GM19240 (cell line): ENCODE data around the gene LAD1.

Source experiments
- DNase-seq: peaks from one replicate; pipeline ENCODE4 v3.0.0; 2011; ENCODE audit warnings: low spot score; ENCODE audit not compliant: insufficient read length

The LAD1 gene

DNA sequence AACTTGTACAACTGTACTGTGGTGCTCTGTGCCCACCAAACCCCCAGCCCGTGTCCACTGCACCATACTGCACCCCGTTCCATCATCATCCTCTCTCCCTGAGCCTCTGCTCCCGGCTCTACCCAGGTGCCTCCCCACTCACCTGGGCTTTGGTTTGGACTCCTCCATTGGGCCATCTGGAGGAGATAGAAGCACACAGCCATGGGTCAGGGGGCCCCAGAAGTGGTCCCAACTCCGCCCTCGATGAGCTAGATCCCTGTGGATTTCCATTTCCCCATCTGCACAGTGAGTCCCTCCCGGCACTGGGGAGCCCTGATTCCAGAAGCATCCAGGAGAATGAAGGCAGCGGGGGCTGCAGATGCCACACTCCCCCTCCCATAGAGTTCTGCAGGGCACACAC, 32.4 kb downstream of the LAD1 start:
- DNase-seq: no peak

DNA sequence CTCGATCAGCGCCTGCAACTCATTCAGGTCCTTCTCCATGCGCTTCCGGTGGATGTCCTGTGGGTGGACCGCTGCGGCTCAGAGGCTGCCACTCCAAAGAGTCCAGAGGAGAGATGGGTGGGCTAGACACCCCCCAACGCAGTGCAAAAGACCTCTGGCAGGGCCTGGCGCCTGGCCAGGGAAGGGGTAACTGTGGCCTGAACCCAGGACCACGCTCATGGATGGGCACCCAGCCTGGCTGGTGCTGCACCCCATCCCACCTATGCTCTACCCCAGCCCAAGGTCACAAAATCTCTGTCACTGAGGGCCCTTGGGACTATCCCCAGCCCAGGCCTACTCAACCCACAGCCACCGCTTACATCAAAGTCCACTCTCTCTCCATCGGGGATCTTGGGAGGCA, 33.9 kb downstream of the LAD1 start:
- DNase-seq: no peak

DNA sequence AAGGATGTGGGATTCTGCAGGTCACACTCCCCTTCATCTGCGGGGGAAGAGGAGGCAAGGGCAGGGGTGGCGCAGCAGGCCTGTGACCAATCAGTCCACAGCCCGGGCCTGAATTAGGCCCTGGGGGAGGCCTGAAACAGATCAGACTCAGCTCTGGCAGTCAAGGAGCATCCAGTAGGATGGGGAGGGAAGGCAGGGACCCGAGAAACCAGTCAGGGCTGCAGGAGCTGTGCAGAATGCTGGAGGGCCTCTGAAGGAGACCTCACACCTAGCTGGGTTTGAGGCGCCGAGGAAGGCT, 34.4 kb downstream of the LAD1 start:
- no peak for DNase-seq

- no peak for DNase-seq
Measured at GRCh38 chr1:201363467-201363866, 35.7 kb downstream of the LAD1 start.

- DNase-seq: no peak
Measured at GRCh38 chr1:201362906-201363305, 36.2 kb downstream of the LAD1 start.

- DNase-seq: peak; percentile 77
Measured at GRCh38 chr1:201361652-201362504, 37.2 kb downstream of the LAD1 start.

DNA sequence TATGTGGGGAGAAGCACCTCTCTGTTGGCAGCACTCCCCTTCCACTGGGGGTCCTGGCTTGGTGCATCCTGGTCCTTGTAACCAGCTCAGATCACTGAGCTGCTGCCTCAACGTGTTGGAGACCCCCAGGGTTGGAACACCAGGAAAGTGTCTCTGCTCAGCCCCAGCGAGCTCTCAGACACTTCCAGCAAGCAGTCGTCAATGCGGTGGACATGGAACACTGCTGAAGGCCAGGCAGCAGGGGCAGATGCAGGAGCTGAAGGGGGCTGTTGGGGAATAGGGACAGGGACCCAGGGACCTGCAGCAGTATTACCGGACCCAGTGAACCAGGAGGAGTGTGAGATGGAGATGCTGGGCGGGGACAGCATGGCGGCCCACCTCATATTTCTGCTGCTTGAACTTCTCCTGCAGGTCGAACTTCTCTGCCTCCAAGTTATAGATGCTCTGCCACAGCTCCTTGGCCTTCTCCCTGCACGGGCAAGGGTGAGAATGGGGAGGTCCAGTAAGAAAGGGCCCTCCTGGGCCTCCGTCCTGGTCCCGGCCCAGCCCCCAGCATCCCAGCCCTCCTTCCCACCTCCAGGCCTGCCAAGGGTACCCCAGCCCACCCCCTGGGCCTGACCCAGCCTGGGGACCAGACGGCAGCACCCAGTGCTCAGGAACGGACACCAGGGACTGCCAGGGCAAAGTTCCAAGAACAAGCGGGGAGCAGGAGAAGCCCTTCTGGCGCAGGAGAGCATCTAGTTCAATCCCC, 38.0 kb downstream of the LAD1 start:
- no peak for DNase-seq

GRCh38 chr1:201360486-201360885, 38.6 kb downstream of the LAD1 start:
- no peak for DNase-seq

DNA sequence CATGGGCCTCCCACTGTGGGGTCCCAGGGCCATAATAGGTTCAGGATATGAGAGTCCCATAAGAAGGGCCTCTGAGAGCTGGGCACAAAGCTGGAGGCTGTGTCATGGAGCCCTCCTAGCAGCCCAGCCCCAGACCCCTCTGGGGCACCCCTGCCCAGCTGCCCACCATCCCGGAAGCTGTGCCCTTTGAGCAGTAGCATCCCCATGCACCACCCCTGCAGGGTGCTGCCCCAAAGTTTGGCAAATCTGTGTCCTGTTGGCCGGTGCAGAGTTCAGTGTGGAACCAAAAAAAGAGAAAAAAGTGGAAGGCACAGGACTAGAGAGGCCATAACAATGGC, 39.3 kb downstream of the LAD1 start:
- no peak for DNase-seq

DNA sequence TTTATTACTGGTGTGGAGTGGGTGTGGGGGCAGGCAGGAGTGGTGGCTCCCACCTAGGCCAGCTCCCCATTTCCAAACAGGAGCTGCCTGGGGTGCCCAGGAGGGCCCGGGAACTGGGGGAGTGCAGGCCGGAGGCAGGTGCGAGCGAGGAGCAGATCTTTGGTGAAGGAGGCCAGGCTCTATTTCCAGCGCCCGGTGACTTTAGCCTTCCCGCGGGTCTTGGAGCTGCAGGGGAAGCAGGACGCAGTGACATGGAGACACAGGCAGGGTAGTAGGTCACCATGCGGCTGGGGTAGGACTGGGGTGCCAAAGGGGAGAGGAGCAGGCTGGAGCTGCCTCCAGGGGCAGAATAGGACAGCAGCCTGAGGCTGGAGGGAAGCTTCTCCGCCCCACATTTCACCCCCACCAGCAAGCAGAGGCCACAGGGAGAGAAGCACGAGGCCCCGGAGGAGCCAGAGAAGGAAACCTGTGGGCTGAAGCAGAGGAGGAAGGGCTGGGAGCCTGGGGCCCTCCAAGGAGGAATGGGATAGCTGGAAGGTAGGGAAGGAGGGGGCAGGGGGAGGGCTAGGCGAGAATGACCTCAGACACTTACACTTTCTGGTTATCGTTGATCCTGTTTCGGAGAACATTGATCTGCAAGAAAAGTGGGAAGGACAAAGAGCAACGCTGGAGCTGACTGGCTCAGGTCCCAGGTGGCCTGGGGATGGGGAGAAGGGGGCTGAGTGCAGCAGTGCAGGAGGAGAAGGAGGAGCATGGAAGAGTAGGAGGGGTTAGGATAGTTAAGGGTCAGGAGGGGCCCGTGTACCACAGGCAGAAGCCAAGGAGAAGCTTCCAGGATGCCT, 39.9 kb downstream of the LAD1 start:
- DNase-seq: no peak

DNA sequence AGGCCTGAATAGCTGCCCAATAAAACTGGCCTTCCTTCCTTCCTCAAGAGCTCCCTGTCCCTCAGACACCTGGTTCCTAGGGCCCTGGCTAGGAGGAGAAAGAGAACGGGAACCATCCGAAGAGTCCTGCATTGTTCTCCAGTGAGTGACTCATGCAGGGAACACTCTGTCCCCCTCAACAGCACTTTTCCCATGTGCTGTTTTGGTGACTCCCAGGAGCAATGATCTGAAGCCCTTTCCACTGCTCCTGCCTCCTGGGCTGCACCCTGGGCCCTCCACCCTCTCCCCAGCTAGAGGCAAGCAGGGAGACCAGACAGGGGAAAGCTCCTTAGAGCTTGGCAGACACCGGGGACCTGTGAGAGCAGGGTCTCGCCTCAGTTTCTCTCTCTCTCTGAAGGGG, 40.5 kb downstream of the LAD1 start:
- no peak for DNase-seq

DNA sequence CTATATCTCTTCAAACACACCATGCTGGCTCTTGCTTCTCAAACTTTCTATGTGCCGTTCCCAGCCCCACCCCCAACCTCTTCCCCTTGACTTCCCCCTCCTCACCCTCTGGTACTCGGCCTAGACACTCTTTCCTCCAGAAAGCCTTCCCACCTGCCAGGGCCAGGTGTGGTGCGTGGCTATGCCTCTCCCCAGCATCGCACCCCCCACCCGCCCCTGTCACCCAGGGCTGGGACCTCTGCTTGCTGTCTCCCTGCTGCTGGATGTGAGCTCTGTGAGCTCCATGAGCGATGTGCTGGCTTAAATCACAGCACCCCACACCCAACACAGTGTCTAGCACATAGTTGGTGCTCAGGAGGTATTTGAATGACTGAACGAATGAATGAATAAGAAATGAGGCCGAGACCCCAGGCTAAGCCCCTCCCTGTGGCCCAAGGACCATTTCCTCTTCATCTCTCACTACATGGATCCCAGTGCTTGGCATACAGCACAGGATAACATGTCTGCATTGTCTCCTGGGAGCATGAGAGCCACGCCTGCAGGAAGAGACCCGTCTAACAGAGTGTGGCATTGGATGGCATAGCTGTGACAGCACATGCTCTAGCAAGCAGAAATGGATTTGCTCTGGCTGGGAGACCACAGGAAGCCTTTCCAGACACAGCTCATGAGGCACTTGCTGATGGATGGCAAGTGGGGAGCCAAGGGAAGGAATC, 41.3 kb downstream of the LAD1 start:
- DNase-seq: no peak

GRCh38 chr1:201357211-201357610, 41.9 kb downstream of the LAD1 start:
- no peak for DNase-seq

- no peak for DNase-seq
Measured at GRCh38 chr1:201356701-201357100, 42.4 kb downstream of the LAD1 start.

DNA sequence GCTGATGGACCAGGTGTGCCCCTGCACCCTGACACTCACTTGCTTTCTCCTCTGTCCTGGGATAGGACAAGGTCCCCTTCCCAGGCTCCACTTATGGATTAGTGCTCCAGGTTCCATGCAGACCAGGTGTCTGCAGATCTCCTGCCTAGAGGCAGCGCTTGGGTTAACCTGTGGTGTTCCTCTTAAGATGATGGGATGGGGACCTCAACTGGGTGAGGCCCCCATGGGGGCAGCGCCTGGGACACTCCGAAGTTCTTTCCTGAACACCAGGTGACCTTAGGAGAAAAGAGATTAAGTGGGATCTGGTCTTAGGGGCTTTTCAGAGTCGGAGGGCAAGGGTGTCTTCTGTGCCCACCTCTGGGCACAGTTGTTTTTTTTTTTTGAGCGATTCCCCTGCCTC, 42.9 kb downstream of the LAD1 start:
- DNase-seq: no peak

DNA sequence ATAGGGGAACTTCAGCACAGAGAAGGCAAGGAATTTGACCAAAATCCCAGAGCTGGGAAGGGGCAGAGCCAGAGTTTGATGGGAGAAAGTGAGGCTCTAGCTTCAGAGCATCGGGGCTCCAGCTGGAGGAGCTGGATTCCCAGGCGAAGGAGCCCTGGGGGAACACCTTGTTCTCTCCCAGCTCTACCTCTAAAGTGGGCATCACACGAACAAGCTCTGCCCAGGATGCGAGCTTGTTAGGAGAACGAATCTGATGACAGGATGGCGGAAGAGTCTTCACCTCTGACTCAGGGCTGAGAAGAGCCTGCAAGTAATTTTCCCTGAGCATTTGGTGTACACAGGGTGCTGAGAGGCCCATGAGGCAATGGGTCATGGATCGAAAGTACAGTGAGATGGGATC, 43.7 kb downstream of the LAD1 start:
- DNase-seq: no peak

GRCh38 chr1:201354901-201355295, 44.2 kb downstream of the LAD1 start:
- DNase-seq: no peak

GRCh38 chr1:201354151-201354900, 44.8 kb downstream of the LAD1 start:
- no peak for DNase-seq

GRCh38 chr1:201353186-201353940, 45.8 kb downstream of the LAD1 start:
- DNase-seq: no peak

DNA sequence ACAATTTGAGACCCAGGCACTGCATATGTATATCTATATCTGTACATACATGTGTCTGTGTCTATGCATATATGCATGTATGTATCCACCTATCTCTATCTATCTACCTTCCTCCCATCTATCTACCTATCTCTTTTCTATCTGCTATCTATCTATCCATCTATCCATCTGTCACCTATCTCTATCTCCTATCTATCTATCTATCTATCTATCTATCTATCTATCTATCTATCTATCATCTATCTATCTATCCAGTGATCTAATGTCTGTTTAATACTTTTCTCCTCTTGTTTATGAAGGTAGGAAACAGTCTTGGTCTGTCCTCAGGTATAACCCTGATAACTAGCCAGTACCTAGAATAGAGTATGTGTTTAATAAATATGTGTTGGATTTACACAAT, 47.5 kb downstream of the LAD1 start:
- no peak for DNase-seq
